GM21423 (cell line): Measurements from ENCODE around the gene RFESD.

Source experiments
- ATAC-seq: cut with Tn5 transposase; IDR thresholded peaks from one replicate; pipeline ENCODE4 v1.9.1; 2021; ENCODE audit warnings: mild to moderate bottlenecking, moderate library complexity; ENCODE audit not compliant: unreplicated experiment

Gene RFESD

DNA sequence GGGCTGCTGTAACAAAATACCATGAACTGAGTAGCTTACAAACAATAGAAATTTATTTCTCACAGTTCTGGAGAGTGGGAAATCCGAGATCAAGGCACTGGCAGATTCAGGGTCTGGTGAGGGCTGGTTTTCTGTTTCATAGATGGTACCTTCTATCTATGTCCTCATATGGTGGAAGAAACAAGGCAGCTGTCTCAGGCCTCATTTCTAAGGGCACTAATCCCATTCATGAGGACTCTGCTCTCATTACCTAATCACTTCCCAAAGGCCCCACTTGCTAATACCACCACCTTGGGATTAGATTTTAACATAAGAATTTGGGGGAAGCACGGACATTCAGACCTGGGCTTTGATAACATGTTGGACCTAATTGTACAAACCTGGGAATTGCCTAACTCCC lies 13.5 kb downstream of the RFESD start:
- no peak for ATAC-seq

DNA sequence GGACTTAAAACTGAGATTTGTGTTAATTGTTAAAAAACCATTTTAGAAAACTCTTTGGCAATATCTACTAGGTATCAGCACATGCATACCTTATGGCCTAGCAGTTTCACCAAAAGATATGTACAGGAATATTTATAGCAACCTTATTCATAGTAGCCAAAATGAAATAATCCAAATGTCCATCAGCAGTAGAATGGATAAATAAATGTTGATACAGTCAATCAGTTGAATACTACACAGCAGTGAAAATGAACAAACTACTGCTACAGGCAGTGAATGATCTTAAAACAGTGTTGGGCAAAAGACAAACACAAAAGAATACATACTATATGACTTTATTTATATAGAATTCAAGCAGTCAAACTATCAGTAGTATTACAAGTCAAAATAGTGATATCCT lies 16.4 kb downstream of the RFESD start:
- ATAC-seq = no peak

GRCh38 chr5:95664204-95664786 lies 17.7 kb downstream of the RFESD start:
- no peak for ATAC-seq

DNA sequence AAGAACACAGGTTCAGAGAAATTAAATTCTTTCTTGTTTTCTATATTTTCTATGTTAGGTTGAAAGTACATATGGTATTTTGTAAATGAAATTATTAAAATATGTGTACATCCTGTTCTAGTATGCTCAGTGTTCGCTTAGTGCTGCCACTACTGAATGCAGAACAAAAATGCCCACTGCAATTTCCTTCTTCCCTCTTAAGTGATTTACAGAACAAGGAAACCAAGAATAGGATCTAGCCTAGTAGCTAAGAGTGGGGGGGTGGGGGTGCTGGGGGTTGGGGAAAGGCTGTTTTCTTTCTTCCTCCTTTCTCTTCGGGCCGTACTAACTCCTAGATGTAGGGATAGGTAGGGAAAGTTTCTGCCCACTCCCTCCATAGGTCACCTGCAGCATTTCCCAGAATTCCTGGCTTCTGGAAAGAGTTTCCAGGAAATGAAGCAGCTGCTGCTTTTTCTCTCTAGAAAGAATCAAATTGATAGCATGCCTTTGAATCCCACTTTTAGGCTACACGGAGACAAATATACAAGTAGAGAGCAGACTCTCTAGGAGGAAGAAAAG lies 20.6 kb downstream of the RFESD start:
- ATAC-seq = no peak

DNA sequence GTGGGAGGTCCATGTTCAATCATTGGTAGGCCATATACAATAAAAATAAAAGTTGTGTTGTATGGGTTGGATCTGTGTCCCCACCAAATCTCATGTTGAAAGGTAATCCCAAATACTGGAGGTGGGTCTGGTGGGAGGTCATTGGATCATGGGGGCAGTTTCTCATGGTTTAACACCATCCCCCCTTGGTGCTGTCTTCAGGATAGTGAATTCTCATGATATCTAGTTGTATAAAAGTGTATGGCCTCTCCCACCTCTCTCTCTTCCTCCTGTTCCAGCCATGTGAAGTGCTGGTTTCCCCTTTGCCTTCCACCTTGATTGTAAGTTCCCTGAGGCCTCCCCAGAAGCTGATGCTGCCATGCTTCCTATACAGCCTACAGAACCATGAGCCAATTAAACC lies 21.1 kb downstream of the RFESD start:
- ATAC-seq = no peak

DNA sequence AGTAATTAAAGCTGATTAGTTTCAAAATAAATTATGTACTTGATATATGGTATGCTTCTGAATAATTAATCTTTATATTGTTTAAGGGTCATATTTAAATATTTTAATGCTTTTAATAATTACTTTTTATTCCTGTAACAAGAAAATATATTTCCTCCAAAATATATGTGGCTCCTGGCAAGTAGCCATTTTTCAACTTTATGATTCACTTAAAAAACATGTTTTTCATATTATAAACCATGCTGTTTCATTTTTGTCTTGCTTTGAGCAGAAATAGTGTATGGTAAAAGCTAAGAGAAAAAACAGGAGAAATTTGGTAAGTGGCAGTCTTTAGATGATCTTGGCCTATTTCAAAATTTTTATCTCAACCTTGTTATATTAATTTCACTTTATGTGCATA lies 21.6 kb downstream of the RFESD start:
- no peak for ATAC-seq

DNA sequence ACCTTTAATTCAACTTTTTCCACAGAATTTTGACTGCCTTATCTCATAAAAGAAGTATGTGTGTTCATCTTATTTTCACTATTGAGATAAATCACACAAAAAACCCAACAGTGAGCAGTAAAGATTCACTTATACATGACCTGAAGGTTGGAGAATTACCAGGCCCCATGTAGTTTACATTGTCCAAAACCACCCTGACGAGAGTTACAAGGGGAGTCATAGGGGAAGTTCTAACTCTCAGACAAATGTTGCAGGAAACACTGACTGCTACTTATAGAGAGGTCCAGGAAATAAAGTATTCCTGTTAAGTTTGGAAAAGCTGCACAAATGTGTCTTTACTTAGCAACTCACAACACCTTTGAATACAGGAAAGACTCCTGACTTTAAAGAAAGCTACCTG lies 22.2 kb downstream of the RFESD start:
- no peak for ATAC-seq

DNA sequence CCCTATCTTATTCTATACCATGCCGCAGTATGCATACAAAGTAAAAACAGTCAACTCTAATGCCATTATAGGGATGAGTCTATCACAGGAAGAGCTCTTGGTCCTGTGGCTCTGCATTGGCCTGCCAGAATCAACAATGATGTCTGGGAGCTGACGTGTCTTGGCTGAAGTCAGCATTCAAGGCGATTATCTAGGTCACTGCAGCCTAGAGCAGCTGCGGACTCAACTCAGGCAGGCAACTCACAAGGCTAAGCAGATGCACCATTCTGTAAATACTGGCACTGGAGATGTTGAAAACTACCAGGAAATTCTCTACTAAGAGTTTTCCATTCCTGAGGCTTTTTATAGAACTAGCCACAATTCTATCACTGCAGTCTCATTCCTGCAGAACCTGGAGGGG lies 23.0 kb downstream of the RFESD start:
- no peak for ATAC-seq

DNA sequence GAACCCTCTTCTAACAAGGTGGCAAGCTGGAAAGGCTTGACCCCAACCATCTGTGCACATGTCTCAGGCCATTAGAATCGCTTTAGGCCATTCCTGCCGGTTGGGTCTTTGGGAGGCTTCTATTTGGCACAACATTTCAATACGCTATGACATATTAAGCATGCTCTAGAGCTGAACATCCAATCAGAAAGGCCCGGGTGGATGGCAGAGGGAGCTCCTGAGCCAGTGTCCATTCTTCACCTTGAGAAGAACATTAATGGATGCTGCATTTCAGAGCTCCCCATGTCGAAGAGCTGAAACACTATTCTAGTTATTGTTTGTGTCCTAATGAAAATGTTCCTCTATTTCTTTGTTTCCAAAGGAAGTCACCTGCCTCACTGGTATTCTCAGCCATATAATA lies 23.4 kb downstream of the RFESD start:
- no peak for ATAC-seq

DNA sequence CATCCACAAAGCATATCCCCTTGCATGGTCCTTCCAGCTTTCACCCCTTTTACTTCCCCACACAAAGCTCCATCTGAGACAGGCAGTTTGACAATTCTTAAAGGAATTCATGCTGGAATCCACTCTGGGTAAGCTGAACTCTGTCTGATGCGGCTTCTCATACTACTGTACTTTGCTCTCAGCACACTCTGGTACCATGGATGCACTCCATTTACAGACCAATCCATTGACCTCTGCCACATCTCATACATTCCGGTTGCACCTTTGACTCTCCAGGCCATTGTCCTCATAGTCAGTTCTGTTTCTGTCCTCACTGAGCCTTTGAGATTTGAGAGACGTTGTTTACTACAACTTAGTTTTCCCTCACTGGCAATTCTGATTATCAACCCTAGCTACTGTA lies 24.0 kb downstream of the RFESD start:
- no peak for ATAC-seq

DNA sequence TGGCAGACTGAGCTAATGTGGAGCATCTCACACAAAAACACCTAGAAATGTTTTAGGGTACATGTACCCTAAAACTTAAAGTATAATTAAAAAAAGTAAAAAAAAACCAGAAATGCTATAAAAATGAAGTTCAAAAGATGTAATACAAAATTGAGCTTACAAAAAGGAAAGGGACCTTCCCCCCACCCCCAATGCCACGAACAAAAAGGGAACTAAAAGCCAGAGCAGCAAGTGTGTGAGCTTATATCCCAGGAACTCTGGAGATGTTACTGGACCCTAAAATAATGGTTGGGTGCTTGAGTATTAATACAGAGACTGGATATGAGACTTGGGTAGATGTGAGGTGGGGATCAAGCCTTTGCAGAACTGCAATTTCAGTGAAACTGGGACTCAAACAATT lies 25.2 kb downstream of the RFESD start:
- ATAC-seq = no peak

GRCh38 chr5:95672641-95673040 lies 26.1 kb downstream of the RFESD start:
- no peak for ATAC-seq

DNA sequence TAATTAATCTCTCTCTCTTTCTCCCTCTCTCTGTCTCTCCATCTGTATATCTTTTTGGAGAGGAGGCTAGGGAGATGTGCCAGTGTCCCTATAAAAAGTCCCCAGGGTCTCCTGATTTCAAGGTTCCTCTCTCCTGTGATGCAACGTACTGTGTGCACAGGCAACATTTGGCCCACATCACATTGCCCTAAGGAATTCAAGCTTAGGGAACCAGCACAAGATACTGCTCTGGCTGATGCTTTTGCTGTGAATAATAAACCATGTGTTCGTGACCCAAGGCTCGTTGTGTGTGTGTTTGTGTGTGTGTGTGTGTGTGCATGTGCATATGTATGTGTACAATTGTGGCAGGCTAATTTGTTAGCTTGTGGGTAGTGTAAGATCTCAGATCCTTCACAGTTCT lies 26.5 kb downstream of the RFESD start:
- no peak for ATAC-seq

DNA sequence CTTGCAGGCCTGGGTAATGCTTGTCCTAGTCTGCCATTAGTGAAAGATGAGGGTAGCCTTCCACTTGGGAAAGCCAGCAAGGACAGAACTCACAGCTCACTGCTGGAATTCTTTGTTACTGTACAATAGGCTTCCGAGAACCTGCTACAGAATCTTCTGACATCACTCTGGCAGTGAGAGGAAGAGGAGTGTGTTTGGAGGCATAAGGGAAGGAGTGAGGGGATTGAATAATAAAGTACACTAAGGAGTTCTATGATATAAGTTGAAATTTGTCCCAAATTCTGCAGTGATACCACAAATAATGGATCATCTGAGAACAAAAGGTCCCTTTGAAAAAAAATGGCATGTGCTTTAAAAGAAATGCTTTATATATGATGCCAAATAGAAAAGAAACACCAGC lies 36.3 kb downstream of the RFESD start, which contains the start of gene SPATA9:
SPATA9 (minus strand) TSS at position 101 of the 400 bp plus-strand sequence. CDS start 137 bp downstream, outside the sequence.
- ATAC-seq = no peak

- ATAC-seq = no peak
These were observed 37.8 kb downstream of the RFESD start for GRCh38 chr5:95684361-95684760.

DNA sequence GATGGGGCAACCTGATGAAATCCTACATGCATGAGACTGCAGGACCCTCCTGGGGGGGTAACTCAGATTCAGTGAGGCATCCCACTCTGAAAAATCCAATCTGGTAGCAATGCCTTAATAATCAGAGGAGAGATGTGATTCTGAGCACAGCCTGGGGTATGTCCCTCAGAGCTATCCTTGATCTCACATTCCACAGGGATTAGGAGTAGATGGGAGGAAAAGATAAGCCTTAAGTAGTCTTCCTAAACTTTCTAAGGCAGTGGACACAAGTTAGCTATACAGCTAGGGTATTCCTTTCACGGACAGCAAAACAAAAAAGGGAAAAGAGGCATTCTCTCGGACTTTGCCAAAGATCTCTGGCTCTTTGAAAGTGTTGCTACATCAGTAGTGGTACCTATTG lies 40.1 kb downstream of the RFESD start:
- ATAC-seq = no peak

- no peak for ATAC-seq
These were observed 43.1 kb downstream of the RFESD start for GRCh38 chr5:95689680-95690079.

DNA sequence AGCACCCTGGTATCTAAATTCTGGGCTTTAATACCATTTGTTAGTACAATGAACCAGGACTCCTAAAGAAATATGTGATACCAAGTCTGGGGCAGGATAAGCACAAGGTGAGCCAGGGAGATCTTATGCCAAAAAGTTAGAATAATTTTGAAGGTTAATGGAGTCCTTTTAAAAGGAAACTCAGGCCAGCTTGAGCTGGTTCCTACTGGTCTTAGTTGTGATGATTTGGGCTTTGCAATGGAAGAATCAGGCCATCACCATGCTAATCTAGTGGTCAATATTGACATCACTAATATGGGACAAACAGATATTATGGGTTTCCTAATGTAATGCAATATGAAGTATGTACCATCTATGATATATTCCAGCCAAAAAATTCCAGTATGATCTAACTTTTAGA lies 43.8 kb downstream of the RFESD start:
- ATAC-seq = no peak

DNA sequence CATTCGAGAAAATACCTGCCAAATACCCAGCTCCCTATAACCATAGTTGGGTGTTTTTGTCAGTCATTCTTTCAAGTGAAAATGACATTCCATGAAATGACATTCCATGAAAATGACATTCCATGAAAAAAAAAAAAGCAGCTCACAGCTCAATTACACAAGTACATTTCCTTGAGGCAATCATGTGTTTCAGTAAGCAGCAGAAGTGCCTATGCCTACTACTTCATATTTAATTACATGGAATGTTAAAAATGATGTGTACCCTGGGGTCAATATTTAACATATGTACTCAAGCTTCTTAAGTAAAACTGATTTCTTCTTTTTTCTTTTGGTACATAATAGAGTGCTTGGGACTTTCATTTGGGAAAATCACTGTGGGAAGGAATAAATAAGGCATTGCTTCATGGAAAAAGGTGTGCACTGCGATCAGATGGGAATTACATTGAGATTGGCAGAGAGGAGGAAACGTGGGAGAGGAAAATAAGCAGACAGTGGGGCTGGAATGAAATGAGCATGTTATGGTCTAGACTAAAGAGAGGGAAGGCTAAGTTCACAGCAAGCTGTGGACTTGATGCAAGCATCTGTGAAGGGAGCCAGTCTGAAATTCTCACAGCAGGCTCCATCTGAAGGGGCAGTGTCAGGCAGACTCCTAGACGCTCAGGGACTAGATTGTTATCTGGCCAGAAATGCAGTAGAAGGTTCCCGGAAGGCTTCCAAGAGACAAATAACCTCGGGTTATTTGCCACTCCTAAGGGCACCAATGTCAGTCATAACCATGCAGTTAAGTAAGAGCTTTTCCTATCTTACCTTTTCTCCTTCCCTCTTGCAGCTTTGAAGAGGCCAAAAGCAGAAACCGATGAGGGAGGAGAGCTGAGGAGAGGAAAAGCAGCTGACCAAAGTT lies 51.5 kb downstream of the RFESD start:
- no peak for ATAC-seq

- no peak for ATAC-seq
These were observed 52.8 kb downstream of the RFESD start for GRCh38 chr5:95699337-95699736.

- ATAC-seq = no peak
These were observed 54.5 kb downstream of the RFESD start for GRCh38 chr5:95701074-95701473.

DNA sequence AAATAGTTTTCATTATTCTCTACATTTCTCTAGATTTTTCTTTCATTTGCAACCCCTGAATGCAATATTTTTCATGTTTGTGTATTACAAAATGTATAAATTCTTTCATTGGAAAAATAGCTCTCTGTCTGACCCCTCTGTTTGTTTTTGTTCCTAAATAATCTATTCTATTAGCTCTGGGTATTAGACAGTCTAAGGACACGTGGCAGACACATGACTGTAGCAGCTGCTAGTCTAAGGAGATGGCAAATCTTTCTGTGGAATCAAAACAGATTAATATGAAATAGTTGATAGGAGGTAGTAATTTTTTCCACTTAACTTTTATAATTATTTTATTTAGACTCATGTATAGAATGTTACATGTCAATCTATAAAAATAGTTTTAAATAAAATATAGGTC lies 57.6 kb downstream of the RFESD start:
- no peak for ATAC-seq
